Measurements from ENCODE around the gene ACTL10.
"Not testable (repeated sequence)": the region's sequence is repeated elsewhere in the genome, so short reads cannot be mapped to it uniquely, and the experiment has no call there.

The ACTL10 gene

DNA sequence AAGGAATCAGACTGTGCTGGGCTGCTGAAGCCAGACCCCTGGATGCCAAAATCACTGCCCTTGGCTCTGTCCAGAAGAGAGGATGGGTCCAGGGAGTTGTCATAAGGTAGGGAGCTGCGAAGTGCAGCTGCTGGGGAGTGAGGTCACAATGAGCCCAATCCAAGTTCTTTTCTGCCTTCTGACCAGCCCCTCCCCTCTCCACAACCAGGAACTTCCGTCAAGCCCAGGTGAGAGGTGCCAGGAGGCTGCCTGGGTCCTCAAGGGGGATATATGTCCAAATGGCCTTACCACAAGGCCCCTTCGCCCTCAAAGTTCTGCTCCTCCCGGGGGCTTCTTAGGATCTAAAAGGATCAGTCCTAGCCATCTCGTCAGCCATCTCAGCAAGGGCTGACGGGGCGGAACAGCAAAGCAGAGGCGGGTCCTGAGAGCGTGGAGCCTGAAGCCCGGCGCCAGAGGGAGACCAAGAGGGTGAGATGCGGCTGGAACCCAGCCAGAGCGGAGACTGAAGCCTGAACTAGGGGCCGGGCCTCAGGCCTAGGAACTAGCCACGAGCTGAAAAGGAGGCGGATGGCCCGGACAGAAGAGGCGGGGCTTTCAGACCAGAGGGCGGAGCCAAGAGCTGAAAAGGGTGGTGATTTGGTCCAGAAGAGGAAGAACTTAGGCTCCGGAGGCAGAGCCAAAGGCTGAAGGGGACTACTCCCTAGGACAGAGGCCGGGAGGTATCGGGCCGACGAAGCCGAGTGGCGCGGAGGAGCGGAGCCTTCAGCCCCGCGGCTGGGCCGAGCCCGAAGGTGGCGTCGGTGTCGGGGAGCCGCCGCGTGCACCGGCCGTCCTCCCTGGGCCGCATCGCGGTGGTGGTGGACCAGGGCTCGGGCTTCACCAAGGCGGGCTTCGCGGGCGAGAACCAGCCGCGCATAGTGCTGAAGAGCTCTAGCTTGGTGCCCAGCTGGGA lies at the start of gene ACTL10:
ACTL10 (plus strand) TSS at position 651 of the 952 bp plus-strand sequence. CDS start 555 bp downstream, outside the sequence.
- DNase-seq = peak; percentile 95

DNA sequence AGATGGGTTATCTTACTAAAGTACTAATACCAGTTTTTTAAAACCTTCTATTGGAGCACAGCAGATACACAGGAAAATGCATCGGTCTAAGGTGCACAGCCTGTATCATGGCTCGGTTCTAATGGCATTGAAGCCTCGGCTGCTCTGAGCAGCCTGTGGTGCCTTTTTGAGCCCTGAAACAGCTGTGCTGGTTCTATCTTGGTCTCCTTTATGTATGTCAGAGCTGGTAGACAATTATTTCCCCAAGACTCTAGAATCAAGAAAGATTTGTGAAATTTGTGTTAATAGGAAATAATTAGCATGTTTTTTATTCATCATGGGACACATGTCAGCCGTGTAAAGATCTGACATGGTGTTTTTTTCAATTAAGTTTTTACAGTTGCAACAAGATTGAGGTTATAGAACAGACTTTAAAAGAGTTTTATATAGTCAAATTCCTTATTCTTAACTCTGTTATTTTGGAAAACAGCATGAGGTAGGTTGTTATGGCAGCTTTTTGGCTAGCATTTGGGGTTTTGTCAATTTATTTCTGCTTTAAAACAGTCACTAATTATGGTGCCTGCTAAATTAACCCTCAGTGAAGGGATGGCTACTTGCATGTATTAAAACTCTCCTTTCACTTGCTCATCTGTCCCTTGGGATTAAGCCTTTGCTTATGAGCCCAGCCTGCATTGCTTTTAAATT lies 44.9 kb upstream of the ACTL10 start:
- DNase-seq = no peak

GRCh38 chr20:33622705-33623365 lies 43.9 kb upstream of the ACTL10 start:
- DNase-seq = no peak

DNA sequence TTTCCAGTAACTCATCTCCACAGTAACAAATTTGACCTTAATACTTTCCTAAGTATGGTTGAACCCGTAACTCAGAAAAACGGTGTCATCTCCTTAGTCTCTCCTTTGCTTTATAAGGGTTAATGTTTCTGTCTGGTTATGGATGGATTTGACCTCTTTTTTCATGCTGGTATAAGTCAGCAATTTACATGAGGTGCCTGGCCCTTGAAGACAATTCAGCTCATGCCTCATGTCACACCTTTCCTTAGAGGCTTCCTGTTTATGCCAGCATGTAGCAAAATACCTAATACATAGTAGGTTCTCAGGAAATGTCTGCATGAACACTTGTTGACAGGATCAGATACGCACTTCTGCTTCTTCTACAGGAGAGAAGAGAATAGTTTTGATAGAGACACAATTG lies 42.3 kb upstream of the ACTL10 start:
- no peak for DNase-seq

DNA sequence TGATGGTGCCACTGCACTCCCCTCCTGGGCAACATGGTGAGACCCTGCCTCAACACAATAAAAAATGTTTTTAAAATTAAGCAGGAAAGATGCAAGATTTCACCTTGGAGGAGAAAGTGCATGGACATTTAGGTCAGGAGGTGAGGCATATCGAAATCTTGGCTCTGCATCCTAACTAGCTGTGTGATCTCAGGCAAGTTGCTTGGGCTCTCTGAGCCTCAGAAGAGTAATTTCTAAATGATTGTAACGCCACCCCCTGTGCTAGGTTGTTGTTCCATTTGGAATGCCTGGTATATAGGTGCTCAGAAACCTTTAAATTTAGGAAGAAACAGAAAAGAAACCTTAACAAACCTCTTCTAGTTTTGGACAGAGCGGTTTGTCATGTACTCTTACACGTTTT lies 40.6 kb upstream of the ACTL10 start:
- DNase-seq = no peak

GRCh38 chr20:33627577-33628216 lies 39.0 kb upstream of the ACTL10 start:
- no peak for DNase-seq

DNA sequence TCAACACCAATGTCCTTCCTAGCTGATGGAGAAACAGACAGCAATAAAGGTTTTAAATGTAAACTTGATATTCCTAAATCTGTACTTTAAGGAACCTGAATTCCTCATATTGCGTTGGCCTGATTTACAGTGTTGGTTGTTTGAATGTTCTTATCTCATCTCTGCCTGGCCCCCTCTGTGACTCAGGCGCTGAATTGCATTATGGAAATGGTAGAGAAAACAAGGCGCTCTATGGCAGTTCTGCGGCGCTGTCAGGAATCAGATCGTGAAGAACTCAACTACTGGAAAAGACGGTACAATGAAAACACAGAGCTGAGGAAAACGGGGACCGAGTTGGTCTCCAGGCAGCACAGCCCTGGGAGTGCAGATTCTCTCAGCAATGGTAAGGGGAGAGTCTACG lies 37.2 kb upstream of the ACTL10 start:
- DNase-seq = no peak

DNA sequence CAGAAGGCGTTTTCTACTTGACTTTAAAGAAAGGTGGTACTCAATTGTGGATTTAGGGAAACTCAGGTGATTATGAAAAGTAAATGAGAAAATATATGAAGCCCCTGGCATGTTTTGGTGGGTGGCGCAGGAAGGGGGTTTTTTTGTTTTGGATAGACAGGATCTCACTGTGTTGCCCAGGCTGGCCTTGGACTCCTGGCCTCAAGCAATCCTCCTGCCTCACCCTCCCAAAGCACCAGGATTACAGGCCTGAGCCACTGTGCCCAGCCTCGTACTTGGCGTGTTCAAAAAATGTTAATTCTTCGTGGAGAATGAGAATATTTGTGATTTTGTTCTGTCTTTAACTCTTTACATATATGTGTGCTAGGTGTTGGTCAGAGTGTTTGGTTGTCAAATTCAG lies 36.8 kb upstream of the ACTL10 start:
- no peak for DNase-seq

DNA sequence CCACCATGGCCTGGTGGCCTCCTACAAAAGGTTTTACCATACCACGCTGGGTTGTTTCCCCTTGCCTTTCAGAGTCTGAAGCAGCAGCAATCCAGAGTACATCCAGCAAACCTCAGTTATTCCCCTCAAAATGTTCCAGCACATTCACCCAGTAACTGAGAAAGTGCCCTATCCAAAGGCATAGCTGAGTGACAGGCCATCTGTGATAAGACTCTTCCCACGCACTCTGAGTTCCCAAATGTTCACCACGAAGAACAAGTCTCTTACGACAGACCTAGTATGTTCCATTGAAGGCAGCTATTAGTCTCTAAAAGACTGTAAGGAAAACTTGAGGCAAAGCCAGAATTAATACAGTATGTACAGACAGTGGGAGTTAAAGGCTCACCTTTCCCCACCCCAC lies 36.2 kb upstream of the ACTL10 start:
- DNase-seq = no peak

DNA sequence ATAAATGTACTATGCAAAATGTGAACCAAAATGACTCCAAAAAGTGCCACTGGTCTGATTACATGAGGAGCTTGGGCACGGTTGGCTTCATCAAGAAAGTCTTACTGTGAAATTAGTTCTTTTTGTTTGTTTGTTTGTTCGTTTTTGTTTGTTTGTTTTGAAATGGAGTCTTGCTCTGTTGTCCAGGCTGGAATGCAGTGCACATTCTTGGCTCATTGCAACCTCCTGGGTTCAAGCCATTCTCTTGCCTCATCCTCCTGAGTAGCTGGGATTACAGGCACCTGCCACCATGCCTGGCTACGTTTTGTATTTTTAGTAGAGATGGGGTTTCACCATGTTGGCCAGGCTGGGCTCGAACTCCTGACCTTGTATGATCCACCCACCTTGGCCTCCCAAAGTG lies 34.8 kb upstream of the ACTL10 start:
- DNase-seq = not testable (repeated sequence)

DNA sequence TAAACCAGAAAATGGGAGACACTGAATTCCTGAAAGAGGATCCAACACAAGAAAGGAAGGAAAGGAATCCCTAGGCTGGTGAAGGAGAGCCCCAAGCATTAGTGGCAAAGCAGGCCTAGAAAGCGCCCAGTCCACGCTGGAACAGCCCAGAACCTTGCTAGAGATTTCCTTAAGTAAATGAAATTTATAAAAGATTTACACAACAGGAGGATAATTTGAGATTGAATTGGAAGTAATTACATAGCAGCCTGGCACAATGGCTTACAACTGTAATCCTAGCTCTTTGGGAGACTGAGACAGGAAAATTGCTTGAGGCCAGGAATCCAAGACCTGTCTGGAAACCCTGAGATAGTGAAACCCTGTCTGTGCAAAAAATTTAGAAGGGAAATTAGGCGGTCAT lies 31.4 kb upstream of the ACTL10 start:
- DNase-seq = no peak

DNA sequence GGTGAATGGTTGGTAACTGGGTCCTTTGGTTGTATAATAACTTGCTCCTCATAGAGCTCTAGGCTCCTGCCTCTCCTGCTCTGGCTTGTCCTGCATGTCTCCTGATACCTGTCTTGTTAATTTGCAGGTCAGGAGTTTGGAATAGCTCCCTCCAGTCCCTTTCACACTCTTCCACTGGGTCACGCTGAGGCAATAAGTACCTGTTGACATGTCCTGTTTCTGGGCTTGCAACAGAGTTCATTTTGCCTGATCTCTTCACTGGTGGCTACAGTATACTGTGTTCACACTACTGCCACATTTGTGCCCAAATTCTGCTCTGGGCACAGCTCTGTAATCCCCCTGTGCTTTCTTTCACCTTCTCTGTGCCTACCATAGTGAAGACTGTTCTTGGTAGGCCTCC lies 30.0 kb upstream of the ACTL10 start:
- no peak for DNase-seq

GRCh38 chr20:33640287-33640686 lies 26.5 kb upstream of the ACTL10 start:
- peak; percentile 15 for DNase-seq

- no peak for DNase-seq
Measured at GRCh38 chr20:33644313-33645071, 22.3 kb upstream of the ACTL10 start.

GRCh38 chr20:33645072-33645358 lies 21.7 kb upstream of the ACTL10 start:
- DNase-seq = no peak

DNA sequence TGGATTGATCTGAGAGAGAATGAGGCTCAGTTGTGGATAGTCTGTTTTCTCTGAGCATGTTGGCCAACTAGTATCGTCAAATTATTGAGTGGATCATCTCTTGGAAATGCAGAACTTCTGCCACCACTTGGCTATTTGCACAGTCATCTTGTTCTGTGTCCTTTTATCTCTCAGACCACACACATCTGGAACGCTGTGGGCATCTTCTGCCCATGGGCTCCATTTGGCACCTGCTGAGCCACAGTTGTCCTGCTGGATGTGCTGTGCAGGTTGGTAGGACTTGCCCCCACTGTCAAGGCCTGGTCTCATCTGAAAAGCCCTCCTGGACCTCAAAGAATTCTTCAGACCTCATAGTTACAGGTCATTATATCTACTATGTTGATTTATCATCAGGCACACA lies 21.3 kb upstream of the ACTL10 start:
- DNase-seq = no peak

DNA sequence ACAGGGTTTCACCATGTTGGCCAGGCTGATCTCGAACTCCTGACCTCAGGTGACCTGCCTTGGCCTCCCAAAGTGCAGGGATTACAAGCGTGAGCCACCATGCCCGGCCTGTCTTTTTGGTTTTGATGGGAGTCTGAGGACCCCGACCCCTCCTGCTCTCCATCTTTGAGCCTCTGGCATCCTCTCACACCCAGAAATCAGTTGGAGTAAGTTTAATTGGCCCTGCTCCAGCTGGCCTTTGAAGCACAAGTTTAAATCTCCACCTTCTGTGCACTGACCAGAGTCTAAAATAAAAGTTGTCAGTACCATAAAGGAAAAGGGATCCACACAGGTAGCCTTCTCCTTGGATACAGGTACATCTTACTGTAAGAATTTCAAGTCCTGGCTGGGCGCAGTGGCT lies 20.6 kb upstream of the ACTL10 start:
- no peak for DNase-seq

DNA sequence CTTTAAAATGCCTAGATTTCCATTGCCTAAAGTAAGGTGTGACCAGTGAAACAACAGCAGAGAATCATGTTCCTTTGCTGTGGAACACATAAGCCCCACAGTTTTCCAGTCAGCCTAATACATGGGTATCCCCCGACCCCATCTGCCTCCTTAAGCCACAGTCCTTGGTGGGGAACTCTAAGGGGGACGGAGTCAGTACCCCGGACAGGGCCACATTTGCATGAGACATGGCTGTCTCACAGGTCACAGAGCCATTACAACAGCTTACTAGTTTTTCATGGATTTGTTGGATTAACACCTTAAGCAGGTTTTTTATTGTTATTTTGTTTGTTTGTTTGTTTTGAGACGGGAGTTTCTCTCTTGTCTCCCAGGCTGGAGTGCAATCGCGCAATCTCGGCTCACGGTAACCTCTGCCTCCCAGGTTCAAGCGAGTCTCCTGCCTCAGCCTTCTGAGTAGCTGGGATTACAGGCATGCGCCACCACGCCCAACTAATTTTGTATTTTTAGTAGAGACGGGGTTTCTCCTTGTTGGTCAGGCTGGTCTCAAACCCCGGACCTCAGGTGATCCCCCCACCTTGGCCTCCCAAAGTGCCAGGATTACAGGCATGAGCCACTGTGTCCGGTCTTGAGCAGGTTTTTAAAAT lies 19.7 kb upstream of the ACTL10 start:
- not testable (repeated sequence) for DNase-seq

- DNase-seq = no peak
Measured at GRCh38 chr20:33647603-33648395, 18.9 kb upstream of the ACTL10 start.

DNA sequence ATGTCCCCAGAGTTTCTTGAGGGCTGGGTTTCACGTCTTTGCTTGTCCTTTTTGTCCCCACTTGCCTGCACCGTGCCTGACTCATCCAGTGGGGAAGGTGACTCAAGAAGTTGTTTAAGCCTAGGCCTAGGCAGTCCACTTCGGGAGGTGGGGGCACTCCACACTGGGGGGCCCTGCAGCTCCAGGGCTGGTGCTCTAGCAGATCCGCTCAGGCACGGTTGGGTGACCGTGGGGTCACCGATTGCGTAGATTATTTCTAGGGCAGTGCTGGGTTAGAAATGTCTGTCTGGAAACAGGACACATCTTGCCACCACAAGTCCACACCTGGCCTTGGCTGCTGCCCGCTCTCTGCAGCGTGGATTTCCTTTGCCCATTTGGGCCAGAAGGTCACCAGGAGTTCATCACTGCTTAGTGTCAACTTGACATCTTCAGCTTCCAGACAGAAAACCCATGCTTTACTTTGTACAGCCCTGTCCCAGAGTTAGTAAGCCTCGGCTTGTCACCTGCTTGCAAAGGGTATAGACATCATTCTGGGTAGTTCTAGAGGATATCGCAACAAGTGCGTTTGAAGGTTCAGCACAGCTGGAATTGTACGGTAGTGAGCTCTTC lies 18.2 kb upstream of the ACTL10 start:
- no peak for DNase-seq

DNA sequence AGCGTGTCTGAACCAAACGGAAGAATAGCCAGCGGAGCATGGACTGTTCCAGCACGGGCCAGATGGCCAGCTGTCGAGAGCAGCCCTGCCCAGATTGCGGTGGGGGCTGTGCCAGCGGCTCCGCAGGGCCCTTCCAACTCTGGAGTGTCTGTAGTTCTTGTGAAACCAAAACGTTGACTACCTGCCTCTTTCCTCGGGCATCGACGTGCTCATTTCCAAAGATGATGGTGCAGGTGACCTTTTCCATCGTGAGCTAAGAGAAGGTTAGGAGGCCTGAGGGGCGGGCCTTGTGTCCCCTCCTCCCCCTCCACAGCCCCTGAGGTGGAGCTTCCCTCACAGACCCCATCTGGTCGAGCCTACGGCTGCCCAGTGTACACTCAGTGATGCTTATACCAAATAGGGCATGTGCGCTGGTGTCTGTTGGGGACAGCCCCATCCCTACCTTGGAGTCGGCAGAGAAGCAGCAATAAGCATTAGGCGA lies 17.5 kb upstream of the ACTL10 start:
- no peak for DNase-seq
